PC-9 (cell line): Measurements from ENCODE around the gene CCDC24.

Source experiments
- CTCF ChIP-seq: fragments of 200-600 bp; sonication (generic); conservative IDR thresholded peaks from 2 replicates; pipeline ENCODE4 v1.6.1; 2017; ENCODE audit warnings: mixed run types, antibody characterized with exemption, mild to moderate bottlenecking, moderate library complexity
- EZH2 ChIP-seq: fragments of 200-600 bp; sonication (generic); IDR thresholded peaks from 2 replicates; pipeline ENCODE4 v1.8.0; 2017; ENCODE audit warnings: antibody characterized with exemption, low read depth

- TF ChIP-seq CTCF (no peak), EZH2 (no peak)
Measured at GRCh38 chr1:43963890-43964289, 27.5 kb upstream of the CCDC24 start.
